ENCODE results near the gene CCK.

CCK gene

GRCh38 chr3:42265059-42265991 lies 660 bp downstream of the CCK start:
- DNase-seq: no peak

GRCh38 chr3:42264399-42265058 lies 1.5 kb downstream of the CCK start:
- DNase-seq: peak; percentile 16

- DNase-seq: no peak
These were observed 2.3 kb downstream of the CCK start for GRCh38 chr3:42263354-42264346.

GRCh38 chr3:42262525-42262924 lies 3.5 kb downstream of the CCK start:
- no peak for DNase-seq

GRCh38 chr3:42257007-42257406 lies 9.0 kb downstream of the CCK start:
- DNase-seq: no peak

GRCh38 chr3:42256135-42256819 lies 9.7 kb downstream of the CCK start:
- DNase-seq: no peak

- DNase-seq: no peak
These were observed 11.4 kb downstream of the CCK start for GRCh38 chr3:42254566-42254965.

- DNase-seq: no peak
These were observed 15.2 kb downstream of the CCK start for GRCh38 chr3:42250761-42251160.

GRCh38 chr3:42247576-42248027 lies 18.4 kb downstream of the CCK start:
- DNase-seq: peak; percentile 48

GRCh38 chr3:42246091-42246490 lies 19.9 kb downstream of the CCK start:
- no peak for DNase-seq

- no peak for DNase-seq
These were observed 29.4 kb downstream of the CCK start for GRCh38 chr3:42236611-42237010.

- no peak for DNase-seq
These were observed 30.5 kb downstream of the CCK start for GRCh38 chr3:42235532-42235931.

GRCh38 chr3:42230860-42231259 lies 35.1 kb downstream of the CCK start:
- DNase-seq: no peak

GRCh38 chr3:42229942-42230688 lies 35.9 kb downstream of the CCK start:
- DNase-seq: no peak

- no peak for DNase-seq
These were observed 36.6 kb downstream of the CCK start for GRCh38 chr3:42229266-42229941.

- no peak for DNase-seq
These were observed 37.2 kb downstream of the CCK start for GRCh38 chr3:42228796-42229195.

- no peak for DNase-seq
These were observed 39.2 kb downstream of the CCK start for GRCh38 chr3:42226470-42227425.

- no peak for DNase-seq
These were observed 40.3 kb downstream of the CCK start for GRCh38 chr3:42225486-42226363.
